ENCODE measurements around the gene ITSN1.
A peak's percentile ranks its signal among the peaks of the same experiment; 100 is the strongest.

ITSN1 gene

GRCh38 chr21:33869873-33870272 is 227.6 kb downstream of the ITSN1 start:
- no peak for DNase-seq

- DNase-seq, result no peak
These were observed 228.5 kb downstream of the ITSN1 start for GRCh38 chr21:33870768-33871167.

- DNase-seq, result no peak
These were observed 228.9 kb downstream of the ITSN1 start for GRCh38 chr21:33871171-33871570.

DNA sequence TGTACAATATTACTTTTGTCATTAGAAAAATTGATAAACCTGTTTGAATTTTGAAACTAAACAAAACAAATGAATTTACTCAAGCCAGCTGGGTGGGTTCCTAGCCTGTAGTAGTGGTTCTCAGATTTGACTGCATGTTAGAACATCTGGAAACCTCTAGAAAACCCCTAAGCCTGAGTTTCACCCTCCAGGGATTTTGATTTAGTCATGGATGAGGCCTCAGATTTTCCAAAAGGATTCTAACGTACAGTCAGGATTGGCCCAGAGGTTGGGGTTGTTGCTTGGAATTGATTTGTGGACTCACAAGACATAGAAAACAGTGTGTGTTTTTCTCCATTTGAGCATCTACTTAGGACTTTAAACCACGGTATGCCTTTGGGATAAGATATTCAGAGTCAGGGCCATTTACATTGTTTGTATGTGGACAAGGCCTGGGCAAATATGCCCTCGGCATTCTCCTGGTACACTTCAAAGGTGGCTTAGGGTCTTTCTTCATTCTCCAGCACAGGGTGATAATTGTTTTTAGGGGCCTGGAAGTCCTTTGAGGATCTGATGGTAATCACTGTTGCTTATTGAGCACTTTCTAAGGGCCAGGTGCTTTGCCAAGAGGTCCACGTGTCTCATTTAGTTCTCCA is 230.7 kb downstream of the ITSN1 start:
- DNase-seq, result no peak

- DNase-seq, result no peak
These were observed 231.9 kb downstream of the ITSN1 start for GRCh38 chr21:33874161-33874560.

GRCh38 chr21:33875026-33875695 is 232.9 kb downstream of the ITSN1 start:
- DNase-seq, result no peak

DNA sequence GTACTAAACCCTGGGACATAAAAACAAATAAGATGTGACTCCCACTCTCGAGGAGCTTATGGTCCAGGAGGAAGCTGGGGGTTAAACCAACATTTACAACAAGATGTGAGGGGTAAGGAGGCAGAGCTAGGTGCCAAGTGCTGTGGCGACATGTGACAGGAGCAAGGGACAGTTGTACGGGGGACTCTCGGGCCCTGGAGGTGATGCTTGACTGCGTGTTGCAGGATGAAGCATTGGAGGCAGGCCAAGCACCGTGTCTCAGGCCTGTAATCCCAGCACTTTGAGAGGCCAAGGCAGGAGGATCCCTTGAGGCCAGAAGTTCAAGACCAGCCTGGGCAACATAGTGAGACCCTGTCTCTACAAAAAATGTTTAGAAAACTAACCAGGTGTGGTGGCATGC is 236.5 kb downstream of the ITSN1 start:
- no peak for DNase-seq

DNA sequence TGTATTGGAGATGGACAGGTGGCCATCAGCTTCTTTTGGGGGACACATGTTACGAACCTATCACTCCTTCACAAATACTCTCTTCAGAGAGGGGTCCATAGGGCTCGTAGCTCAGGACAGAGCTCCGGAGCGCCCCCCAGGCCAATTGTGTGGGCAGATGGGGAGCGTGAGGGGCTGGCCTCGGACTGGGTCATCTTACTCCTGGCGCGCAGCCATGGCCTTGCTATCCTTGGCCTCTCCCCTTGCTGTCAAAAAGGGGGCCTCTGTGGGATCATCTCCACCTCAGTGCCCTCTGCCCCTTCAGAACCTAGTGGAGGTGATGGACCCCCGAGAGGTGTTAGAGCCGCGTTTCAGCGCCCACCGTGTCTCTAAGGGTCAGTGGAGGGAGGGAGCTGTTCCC is 238.3 kb downstream of the ITSN1 start:
- no peak for DNase-seq

- no peak for DNase-seq
These were observed 239.6 kb downstream of the ITSN1 start for GRCh38 chr21:33881689-33882440.

GRCh38 chr21:33883118-33883517 is 240.8 kb downstream of the ITSN1 start:
- DNase-seq, result no peak

GRCh38 chr21:33884376-33885171 is 242.3 kb downstream of the ITSN1 start:
- DNase-seq, result no peak

DNA sequence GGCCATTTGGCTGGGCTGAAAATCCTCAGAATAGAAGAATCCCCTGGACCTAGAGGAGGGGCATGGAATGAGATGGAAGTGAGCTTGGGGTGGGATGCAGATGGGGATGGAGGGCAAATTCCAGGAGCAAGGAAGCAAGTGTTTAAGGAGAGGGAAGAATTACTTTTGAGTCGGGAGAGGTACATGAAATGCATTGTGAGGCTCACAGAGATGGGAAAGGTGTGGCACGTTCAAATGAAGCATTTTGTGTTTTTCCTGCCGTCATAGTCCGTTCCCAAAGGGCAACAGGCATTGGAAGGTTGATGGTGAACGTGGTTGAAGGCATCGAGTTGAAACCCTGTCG is 242.8 kb downstream of the ITSN1 start:
- no peak for DNase-seq

- no peak for DNase-seq
These were observed 244.0 kb downstream of the ITSN1 start for GRCh38 chr21:33886321-33886720.

DNA sequence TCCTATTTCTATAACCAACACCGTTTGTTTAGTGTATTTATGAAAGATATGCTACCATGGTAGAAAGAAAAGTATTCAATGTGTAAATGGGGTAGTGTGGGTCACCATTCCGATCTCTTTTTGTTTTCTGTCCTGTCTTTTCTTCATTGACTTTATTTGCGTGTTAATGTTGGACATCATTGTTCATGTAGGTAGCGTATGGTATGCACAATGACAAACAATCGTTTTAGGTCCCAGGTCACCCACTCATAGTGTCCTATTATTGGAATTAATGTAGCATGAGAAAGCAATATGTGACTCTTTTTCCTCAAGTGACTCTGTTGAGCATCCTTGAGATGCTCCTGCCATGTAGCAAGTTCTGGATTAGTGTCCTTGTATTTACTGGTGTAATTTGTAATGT is 247.9 kb downstream of the ITSN1 start:
- DNase-seq, result no peak

- no peak for DNase-seq
These were observed 250.6 kb downstream of the ITSN1 start for GRCh38 chr21:33892853-33893252.

GRCh38 chr21:33893917-33894316 is 251.6 kb downstream of the ITSN1 start:
- no peak for DNase-seq

DNA sequence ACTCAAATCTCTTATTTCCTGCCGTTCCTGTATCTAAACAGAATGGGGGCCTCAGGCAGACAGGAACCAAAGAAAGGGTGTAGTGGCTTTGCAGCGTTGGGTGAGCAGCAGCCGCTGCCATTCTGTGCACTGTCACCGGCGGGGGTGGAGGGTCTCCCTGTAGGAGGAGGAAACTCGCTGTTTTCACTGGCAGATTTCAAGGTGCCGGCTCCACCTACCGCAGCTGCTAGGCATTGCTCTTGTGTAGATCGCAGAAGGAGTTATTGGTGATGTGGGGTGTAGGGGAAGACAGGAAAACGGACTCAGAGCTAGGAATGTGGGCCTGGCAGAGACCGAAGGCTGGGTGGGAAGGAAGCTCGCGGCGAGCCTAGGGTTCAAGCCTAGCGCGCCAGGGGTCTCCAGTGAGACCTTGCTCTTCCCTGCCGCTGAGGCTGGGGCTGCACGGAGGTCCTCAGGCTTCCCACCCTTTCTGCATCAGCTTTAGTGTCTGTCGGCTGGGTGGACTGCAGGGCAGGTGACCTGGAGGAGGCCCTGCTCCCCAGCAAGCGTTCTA is 252.5 kb downstream of the ITSN1 start:
- peak; percentile 85 for DNase-seq

GRCh38 chr21:33895356-33895755 is 253.1 kb downstream of the ITSN1 start:
- DNase-seq, result no peak

- DNase-seq, result no peak
These were observed 254.4 kb downstream of the ITSN1 start for GRCh38 chr21:33896691-33897090.

DNA sequence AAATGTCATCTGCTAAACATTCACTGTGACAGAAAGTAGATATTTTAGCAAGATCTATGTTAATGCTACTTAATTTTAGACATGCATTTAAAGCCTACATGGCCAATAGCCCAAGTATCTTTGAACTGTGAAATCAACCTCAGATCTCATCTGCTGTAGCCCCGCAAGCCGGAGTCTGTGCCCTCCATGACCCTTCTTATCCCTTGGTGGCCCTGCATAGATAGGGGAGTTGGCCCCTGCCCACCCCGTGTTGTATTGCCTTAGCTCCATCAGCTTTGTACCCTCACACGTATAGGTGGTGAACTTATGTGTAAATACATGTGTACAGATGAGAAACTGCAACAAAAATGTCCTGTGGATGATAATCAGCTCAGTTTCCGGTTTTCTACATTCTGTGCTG is 254.8 kb downstream of the ITSN1 start:
- no peak for DNase-seq

- no peak for DNase-seq
These were observed 255.4 kb downstream of the ITSN1 start for GRCh38 chr21:33897739-33898138.

GRCh38 chr21:33898586-33898985 is 256.3 kb downstream of the ITSN1 start:
- DNase-seq, result no peak

- no peak for DNase-seq
These were observed 256.9 kb downstream of the ITSN1 start for GRCh38 chr21:33899199-33899598.
